OCI-LY7 (cell line): ENCODE data around the gene ZBTB11. TPM values are rescaled to one million over a fixed set of nuclear protein-coding genes. Genes with fewer than 3 reads are reported as not detected.
"Not testable (repeated sequence)": the region's sequence is repeated elsewhere in the genome, so short reads cannot be mapped to it uniquely, and the experiment has no call there.

Experiments
- BruUV-seq: library from RNA; stranded (reverse); fragments of 400-500 nt; replicated peaks from 2 replicates; lab custom pipeline; 2021; lab: Mats Ljungman, UMichigan
- CTCF ChIA-PET: fragments of 300-600 bp; sonication (Branson Sonifier 250); formaldehyde crosslinking; loops from one replicate; lab custom pipeline; 2022; ENCODE audit warnings: antibody characterized with exemption; ENCODE audit not compliant: unreplicated experiment; lab: Charles Lee
- POLR2A ChIA-PET: fragments of 300-600 bp; sonication (Branson Sonifier 250); formaldehyde crosslinking; loops from one replicate; lab custom pipeline; 2022; ENCODE audit warnings: antibody characterized with exemption; lab: Charles Lee
- DNase-seq: peaks from one replicate; pipeline ENCODE4 v3.0.0-alpha.2; 2015; ENCODE audit warnings: low spot score
- H2AFZ ChIP-seq: fragments of 200-600 bp; sonication (generic), shearing (Covaris generic); 2 replicates; pipeline ENCODE4 v1.6.1; 2014; ENCODE audit warnings: mild to moderate bottlenecking, antibody characterized with exemption, low read length, moderate library complexity
- H3K27ac ChIP-seq: fragments of 200-600 bp; sonication (generic); 2 replicates; pipeline ENCODE4 v1.5.1; 2014; ENCODE audit warnings: mixed run types, low read depth, mild to moderate bottlenecking, moderate library complexity, low read length, inconsistent platforms; ENCODE audit not compliant: poor library complexity, severe bottlenecking
- H3K36me3 ChIP-seq: fragments of 200-600 bp; sonication (generic); 2 replicates; pipeline ENCODE4 v1.6.1; 2014; ENCODE audit warnings: mild to moderate bottlenecking, antibody characterized with exemption, low read length, moderate library complexity, mixed read lengths; ENCODE audit not compliant: insufficient read depth
- H3K4me1 ChIP-seq: fragments of 200-600 bp; sonication (generic); 2 replicates; pipeline ENCODE4 v1.5.1; 2014; ENCODE audit warnings: mild to moderate bottlenecking, low read length; ENCODE audit not compliant: insufficient read depth, poor library complexity, severe bottlenecking
- H3K4me2 ChIP-seq: fragments of 200-600 bp; sonication (generic); 2 replicates; pipeline ENCODE4 v1.6.1; 2014; ENCODE audit warnings: mild to moderate bottlenecking, low read length
- H3K4me3 ChIP-seq: fragments of 200-600 bp; sonication (generic); 2 replicates; pipeline ENCODE4 v1.5.1; 2014; ENCODE audit warnings: mild to moderate bottlenecking, low read depth, low read length; ENCODE audit not compliant: poor library complexity, severe bottlenecking
- H3K79me2 ChIP-seq: fragments of 200-600 bp; sonication (generic); 2 replicates; pipeline ENCODE4 v1.6.1; 2016; ENCODE audit warnings: low read depth, mild to moderate bottlenecking, low read length, moderate library complexity, mixed read lengths; ENCODE audit not compliant: insufficient read depth
- H3K9me2 ChIP-seq: fragments of 200-600 bp; sonication (generic); 2 replicates; pipeline ENCODE4 v1.6.1; 2016; ENCODE audit warnings: mild to moderate bottlenecking, low read length, mixed read lengths; ENCODE audit not compliant: insufficient read depth
- H3K9me3 ChIP-seq: fragments of 200-600 bp; sonication (generic); 2 replicates; pipeline ENCODE4 v1.6.1; 2014; ENCODE audit warnings: mild to moderate bottlenecking, mixed run types, low read length, mixed read lengths
- H4K20me1 ChIP-seq: fragments of 200-600 bp; sonication (generic); 2 replicates; pipeline ENCODE4 v1.6.1; 2014; ENCODE audit warnings: mild to moderate bottlenecking, antibody characterized with exemption, low read length, moderate library complexity, mixed read lengths; ENCODE audit not compliant: insufficient read depth
- CTCF ChIP-seq: fragments of 200-600 bp; sonication (generic); conservative IDR thresholded peaks from 2 replicates; pipeline ENCODE4 v1.5.1; 2014; ENCODE audit warnings: mild to moderate bottlenecking, antibody characterized with exemption, low read length, moderate library complexity, mixed read lengths
- EZH2phosphoT487 ChIP-seq: fragments of 200-600 bp; sonication (generic); IDR thresholded peaks from 2 replicates; pipeline ENCODE4 v1.6.1; 2018; ENCODE audit warnings: low read depth, borderline replicate concordance, mild to moderate bottlenecking, mixed run types, antibody characterized with exemption, low read length, moderate library complexity, mixed read lengths
- intact Hi-C: fragments of 100-400 bp; cut with micrococcal nuclease; formaldehyde crosslinking; loops from one replicate; pipeline ENCODE4 v1.10.0; 2022; ENCODE audit not compliant: unreplicated experiment
- total RNA-seq, 2 experiments: library from RNA; depleted of rRNA in 1 of 2; stranded (reverse); fragments of >200 nt in 1 of 2; shearing (Covaris generic) in 1 of 2; gene quantifications; 2 replicates each; pipeline ENCODE4 v1.2.3, GENCODE V29; 2014 to 2022

Gene ZBTB11
- total RNA-seq, 2 experiments from 2014 or later = 21.5 to 26.8 TPM

DNA sequence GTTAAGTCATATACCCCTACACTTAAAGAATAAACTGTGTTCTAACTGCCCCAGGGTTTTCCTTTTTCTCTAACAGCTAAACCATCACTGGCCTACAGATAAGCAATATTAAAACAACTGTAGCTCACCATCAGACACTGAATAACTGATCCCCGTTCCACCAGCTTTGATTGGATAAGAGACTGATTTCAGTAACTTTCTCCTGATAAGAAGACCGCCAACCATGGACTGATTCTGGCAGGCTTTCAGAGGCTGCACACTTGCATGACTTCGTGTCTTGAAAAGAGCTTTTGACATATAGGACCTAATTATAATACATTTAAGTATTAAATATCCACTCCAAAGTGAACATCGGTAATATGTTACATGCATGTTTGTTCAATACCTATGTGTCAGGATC lies 32.2 kb upstream of the ZBTB11 start:
- Histone ChIP-seq H3K27ac (no peak overlapping the region), H2AFZ (peak overlapping the region; percentile 55; the same call in 1 of the 2 replicates), H3K9me2 (no peaks in the 10 kb centered on the region), H3K36me3 (no peaks in the 10 kb centered on the region), H3K4me2 (no peak overlapping the region), H3K4me3 (no peak overlapping the region), H4K20me1 (no peaks in the 10 kb centered on the region), H3K4me1 (peaks cover 20% of the 10 kb centered on the region), H3K9me3 (no peaks in the 10 kb centered on the region), H3K79me2 (no peaks in the 10 kb centered on the region)
- intact Hi-C loops = no loop called here
- no TSS peak for BruUV-seq
- ChIA-PET CTCF (interaction anchor here (1.2 kb wide), 1 partner anchor 9 kb away, joined by 3 read pairs; no protein-coding TSS in a partner anchor), POLR2A (interaction anchor here (0.6 to 7.1 kb wide), 7 partner anchors 8 to 519 kb away, joined by 3 to 67 read pairs (median 3); partner anchors contain the start of genes CEP97 and NXPE3)
- no peak for DNase-seq
- TF ChIP-seq CTCF (no peak), EZH2phosphoT487 (no peak)

DNA sequence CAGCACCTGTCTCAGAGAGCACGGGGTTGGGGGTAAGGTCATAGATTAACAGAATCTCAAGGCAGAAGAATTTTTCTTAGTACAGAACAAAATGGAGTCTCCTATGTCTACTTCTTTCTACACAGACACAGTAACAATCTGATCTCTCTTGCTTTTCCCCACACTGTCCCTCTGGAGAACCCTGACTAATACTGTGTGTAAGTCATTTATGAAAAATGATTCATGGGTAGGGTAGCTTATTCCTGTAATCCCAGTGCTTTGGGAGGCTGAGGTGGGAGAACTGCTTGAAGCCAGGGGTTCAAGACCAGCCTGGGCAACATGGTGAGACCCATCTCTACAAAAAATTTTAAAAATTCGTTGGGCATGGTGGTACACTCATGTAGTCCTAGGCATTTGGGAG lies 27.7 kb upstream of the ZBTB11 start:
- H3K36me3 ChIP-seq, CTCF ChIA-PET, H3K79me2 ChIP-seq, H3K27ac ChIP-seq, H3K9me2 ChIP-seq, H3K4me3 ChIP-seq, intact Hi-C loops, BruUV-seq, H3K4me2 ChIP-seq, H3K9me3 ChIP-seq, H4K20me1 ChIP-seq, DNase-seq, H2AFZ ChIP-seq: not testable (repeated sequence)
- POLR2A ChIA-PET = interaction anchor here (0.8 to 1.0 kb wide), 2 partner anchors 15 to 18 kb away, joined by 4 to 6 read pairs; no protein-coding TSS in a partner anchor
- H3K4me1 ChIP-seq = peaks cover 41% of the 10 kb centered on the region

- no peaks in the 10 kb centered on the region for H3K9me2 ChIP-seq
- no peak overlapping the region for H3K4me3 ChIP-seq
- H3K4me1 ChIP-seq = peaks cover 32% of the 10 kb centered on the region
- TF ChIP-seq CTCF = no peak
- no peak for TF ChIP-seq EZH2phosphoT487
- CTCF ChIA-PET = no interaction called here
- no peak overlapping the region for H3K27ac ChIP-seq
- H3K4me2 ChIP-seq = no peak overlapping the region
- intact Hi-C loops = no loop called here
- no peaks in the 10 kb centered on the region for H3K79me2 ChIP-seq
- no peak for DNase-seq
- no TSS peak for BruUV-seq
- POLR2A ChIA-PET = interaction anchor here (1.1 to 1.5 kb wide), 2 partner anchors 18 to 21 kb away, joined by 5 to 8 read pairs; partner anchors contain the start of gene CEP97
- H4K20me1 ChIP-seq = no peaks in the 10 kb centered on the region
- H3K36me3 ChIP-seq = no peaks in the 10 kb centered on the region
- no peaks in the 10 kb centered on the region for H3K9me3 ChIP-seq
- no peak overlapping the region for H2AFZ ChIP-seq
These were observed 26.2 kb upstream of the ZBTB11 start for GRCh38 chr3:101703169-101703568.
